Astrocyte of the cerebellum (primary cell): ENCODE results near the gene FGD2.
"Not testable (repeated sequence)": the region's sequence is repeated elsewhere in the genome, so short reads cannot be mapped to it uniquely, and the experiment has no call there.

Experiments used
- DNase-seq: peaks from one replicate; pipeline ENCODE4 v3.0.0-alpha.2; 2011; ENCODE audit warnings: low read depth
- H3K4me3 ChIP-seq: 2 replicates; pipeline ENCODE4 v1.5.1; 2011; ENCODE audit warnings: mild to moderate bottlenecking, low read depth, low read length, moderate library complexity
- CTCF ChIP-seq: IDR thresholded peaks from 2 replicates; pipeline ENCODE4 v1.5.1; 2012; ENCODE audit warnings: low read length, low read depth, moderate library complexity, mild to moderate bottlenecking; ENCODE audit errors: missing control alignments
- in situ Hi-C: cut with HindIII; loops from 2 replicates; pipeline ENCODE4 v1.10.0; 2017; ENCODE audit warnings: low sequenced_read_pairs

FGD2 gene

GRCh38 chr6:36983538-36983937 is 21.9 kb upstream of the FGD2 start:
- no peak for TF ChIP-seq CTCF
- no peak overlapping the region for H3K4me3 ChIP-seq
- DNase-seq, result no peak
- in situ Hi-C loops, result no loop called here

- no peak for TF ChIP-seq CTCF
- DNase-seq, result peak; percentile 13
- H3K4me3 ChIP-seq, result peak overlapping the region; percentile 95
- in situ Hi-C loops, result no loop called here
Observed at GRCh38 chr6:36984581-36985416, 20.7 kb upstream of the FGD2 start.

GRCh38 chr6:36985417-36985807 is 20.0 kb upstream of the FGD2 start:
- in situ Hi-C loops, result no loop called here
- no peak for DNase-seq
- no peak for TF ChIP-seq CTCF
- H3K4me3 ChIP-seq, result peak overlapping the region; percentile 95

GRCh38 chr6:36985808-36986703 is 19.4 kb upstream of the FGD2 start, which contains the start of gene MTCH1:
Gene MTCH1, minus strand, starts transcription at chr6:36986196. Its CDS starts 23 bp downstream, at chr6:36986173.
- H3K4me3 ChIP-seq, result peak within 1 kb of the TSS; percentile 95
- in situ Hi-C loops, result no loop called here
- peak; percentile 68 for DNase-seq
- no peak for TF ChIP-seq CTCF

GRCh38 chr6:36986704-36987047 is 18.8 kb upstream of the FGD2 start:
- in situ Hi-C loops, result no loop called here
- H3K4me3 ChIP-seq, result peak overlapping the region; percentile 95
- no peak for DNase-seq
- no peak for TF ChIP-seq CTCF

DNA sequence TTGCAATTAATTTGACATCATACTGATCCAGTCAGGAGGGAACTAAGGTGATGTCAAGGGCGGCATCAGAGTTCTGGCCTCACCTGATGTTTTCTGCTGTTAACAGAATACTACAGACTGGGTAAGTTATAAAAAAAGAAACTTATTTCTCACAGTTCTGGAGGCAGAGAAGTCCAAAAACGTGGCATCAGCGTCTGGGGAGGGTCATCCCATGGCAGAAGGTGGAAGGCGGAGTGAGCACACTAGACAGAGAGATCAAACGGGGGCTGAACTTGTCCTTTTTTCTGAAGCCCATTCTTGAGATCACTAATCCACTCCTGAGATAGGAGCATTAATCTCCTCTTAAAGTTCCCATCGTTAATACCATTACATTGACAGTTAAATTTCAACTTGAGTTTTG is 16.2 kb upstream of the FGD2 start:
- no peak overlapping the region for H3K4me3 ChIP-seq
- no peak for DNase-seq
- TF ChIP-seq CTCF, result no peak
- in situ Hi-C loops, result no loop called here

DNA sequence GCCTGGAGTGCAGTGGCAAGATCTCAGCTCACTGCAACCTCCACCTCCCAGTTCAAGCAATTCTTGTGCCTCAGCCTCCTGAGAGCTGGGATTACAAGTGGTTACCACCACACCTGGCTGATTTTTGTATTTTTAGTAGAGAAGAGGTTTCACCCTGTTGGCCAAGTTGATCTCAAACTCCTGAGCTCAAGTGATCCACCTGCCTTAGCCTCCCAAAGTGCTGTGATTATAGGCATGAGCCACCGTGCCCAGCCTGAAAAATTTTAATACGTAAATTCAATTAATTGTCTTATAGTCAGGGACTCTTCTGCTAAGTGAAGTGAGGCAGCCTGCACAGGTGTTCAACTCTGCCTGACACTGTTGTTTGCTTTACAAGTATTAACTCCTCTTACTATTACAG is 15.1 kb upstream of the FGD2 start:
- H3K4me3 ChIP-seq, DNase-seq, in situ Hi-C loops: not testable (repeated sequence)
